GM21526 (cell line): ENCODE results near the gene PCDHA6.
"Not testable (repeated sequence)": the region's sequence is repeated elsewhere in the genome, so short reads cannot be mapped to it uniquely, and the experiment has no call there.

Experiments
- ATAC-seq: cut with Tn5 transposase; IDR thresholded peaks from one replicate; pipeline ENCODE4 v1.9.1; 2021; ENCODE audit warnings: moderate library complexity; ENCODE audit not compliant: unreplicated experiment, low FRiP score

Gene PCDHA6

DNA sequence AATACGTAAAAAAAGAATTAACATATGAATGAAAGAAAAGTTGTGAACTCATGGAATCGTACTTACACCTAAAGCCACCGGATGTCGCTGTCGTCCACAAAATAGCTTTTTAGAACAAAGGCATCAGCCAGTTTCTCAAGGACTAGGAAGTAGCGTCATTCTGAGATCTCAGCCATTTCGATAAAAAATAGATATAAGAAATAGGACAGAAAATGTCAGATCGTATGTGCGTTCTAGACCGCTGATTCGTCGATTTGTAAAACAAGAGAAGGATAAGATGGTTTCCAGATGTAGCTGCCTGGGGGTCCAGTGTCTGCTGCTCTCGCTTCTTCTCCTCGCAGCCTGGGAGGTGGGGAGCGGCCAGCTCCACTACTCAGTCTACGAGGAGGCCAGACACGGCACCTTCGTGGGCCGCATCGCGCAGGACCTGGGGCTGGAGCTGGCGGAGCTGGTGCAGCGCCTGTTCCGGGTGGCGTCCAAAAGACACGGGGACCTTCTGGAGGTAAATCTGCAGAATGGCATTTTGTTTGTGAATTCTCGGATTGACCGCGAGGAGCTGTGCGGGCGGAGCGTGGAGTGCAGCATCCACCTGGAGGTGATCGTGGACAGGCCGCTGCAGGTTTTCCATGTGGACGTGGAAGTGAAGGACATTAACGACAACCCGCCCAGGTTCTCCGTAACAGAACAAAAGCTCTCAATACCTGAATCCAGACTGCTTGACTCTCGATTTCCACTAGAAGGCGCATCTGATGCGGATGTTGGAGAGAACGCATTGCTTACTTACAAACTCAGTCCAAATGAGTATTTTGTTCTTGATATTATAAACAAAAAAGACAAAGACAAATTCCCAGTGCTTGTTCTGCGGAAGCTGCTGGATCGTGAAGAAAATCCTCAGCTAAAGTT, 28.3 kb downstream of the PCDHA6 start, which contains the start of gene PCDHA10:
Gene PCDHA10, plus strand, starts transcription at position 126 of the 903 bp plus-strand sequence. Its CDS starts 152 bp downstream, at position 278.
- no peak for ATAC-seq

DNA sequence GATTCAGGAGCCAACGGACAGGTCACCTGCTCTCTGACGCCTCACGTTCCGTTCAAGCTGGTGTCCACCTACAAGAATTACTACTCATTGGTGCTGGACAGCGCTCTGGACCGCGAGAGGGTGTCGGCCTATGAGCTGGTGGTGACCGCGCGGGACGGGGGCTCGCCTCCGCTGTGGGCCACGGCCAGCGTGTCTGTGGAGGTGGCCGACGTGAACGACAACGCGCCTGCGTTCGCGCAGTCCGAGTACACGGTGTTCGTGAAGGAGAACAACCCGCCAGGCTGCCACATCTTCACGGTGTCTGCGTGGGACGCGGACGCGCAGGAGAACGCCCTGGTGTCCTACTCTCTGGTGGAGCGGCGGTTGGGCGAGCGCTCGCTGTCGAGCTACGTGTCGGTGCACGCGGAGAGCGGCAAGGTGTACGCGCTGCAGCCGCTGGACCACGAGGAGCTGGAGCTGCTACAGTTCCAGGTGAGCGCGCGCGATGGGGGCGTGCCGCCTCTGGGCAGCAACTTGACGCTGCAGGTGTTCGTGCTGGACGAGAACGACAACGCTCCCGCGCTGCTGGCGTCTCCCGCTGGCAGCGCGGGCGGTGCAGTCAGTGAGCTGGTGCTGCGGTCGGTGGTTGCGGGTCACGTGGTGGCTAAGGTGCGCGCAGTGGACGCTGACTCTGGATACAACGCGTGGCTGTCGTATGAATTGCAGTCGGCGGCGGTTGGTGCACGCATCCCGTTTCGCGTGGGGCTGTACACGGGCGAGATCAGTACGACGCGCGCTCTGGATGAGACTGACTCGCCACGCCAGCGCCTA, 29.6 kb downstream of the PCDHA6 start:
- ATAC-seq, result no peak

DNA sequence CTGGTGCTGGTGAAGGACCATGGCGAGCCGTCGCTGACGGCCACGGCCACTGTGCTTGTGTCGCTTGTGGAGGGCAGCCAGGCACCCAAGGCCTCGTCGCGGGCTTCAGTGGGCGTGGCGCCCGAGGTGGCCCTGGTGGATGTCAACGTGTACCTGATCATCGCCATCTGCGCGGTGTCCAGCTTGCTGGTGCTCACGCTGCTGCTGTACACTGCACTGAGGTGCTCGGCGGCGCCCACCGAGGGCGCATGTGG, 30.2 kb downstream of the PCDHA6 start:
- ATAC-seq, result no peak

DNA sequence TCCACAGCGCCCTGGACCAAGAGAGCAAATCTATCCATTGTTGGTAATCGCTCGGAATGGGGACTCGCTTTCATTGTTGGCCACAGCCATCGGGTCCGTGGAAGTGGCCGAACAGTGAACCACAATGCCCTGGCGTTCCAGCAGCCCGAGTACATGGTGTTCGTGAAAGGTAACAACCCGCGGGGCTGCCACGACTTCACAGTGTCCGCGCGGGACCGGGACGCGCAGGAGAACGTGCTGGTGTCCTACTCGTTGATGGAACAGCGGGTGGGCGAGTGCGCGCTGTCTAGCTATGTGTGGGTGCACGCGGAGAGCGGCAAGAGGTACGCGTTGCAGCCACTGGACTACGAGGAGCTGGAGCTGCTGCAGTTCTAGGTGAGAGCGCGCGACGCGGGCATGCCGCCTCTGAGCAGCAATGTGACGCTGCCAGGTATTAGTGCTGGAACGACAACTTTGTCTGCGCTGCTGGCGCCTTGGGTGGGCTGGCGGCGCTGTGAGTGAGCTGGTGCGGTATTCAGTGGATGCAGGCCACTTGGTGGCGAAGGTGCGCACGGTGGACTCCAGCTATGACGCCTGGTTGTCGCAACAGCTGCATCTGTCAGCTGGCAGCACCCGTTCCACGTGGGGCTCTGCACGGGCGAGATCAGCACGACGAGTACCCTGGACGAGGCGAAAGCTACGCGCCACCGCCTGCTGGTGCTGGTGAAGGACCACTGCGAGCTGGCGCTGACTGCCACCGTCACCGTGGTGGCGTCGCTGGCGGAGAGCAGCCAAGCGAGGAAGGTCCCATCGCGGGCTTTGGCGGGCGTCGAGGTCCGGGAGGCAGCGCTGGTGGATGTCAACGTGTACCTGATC, 34.9 kb downstream of the PCDHA6 start:
- ATAC-seq, result no peak

DNA sequence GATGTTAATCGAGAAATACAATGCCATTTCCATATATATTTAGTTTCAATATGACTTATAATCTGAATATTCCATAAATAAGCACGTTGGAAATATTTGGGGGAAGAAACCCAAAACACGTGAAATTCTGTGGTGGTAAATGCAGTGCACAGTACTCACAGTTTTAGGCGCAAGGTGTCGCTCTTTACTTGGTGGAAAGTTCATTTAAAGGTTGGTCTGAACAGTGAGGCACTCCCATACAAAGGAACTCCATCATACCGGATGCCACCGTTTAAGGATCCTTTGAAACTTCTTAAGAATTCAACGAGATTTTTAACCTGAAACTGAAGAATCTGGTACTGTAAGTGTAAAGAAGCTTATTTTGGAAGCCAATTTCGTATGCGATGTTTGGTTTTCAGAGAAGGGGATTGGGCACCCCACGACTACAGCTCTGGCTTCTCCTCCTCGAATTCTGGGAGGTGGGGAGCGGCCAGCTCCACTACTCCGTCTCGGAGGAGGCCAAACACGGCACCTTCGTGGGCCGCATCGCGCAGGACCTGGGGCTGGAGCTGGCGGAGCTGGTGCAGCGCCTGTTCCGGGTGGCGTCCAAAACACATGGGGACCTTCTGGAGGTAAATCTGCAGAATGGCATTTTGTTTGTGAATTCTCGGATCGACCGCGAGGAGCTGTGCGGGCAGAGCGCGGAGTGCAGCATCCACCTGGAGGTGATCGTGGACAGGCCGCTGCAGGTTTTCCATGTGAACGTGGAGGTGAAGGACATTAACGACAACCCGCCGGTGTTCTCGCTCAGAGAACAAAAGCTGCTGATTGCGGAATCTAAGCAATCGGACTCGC, 41.2 kb downstream of the PCDHA6 start, which contains the start of gene PCDHA11:
Gene PCDHA11, plus strand, starts transcription at position 237 of the 834 bp plus-strand sequence. Its CDS starts 147 bp downstream, at position 384.
- no peak for ATAC-seq

DNA sequence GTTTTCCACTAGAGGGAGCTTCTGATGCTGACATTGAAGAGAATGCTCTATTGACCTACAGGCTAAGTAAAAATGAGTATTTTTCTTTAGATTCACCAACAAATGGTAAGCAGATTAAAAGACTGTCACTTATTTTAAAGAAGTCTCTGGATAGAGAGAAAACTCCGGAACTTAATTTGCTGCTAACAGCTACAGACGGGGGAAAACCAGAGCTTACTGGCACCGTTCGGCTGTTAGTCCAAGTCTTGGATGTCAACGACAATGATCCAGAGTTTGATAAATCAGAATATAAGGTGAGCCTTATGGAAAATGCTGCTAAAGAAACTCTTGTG, 41.8 kb downstream of the PCDHA6 start:
- ATAC-seq, result no peak

DNA sequence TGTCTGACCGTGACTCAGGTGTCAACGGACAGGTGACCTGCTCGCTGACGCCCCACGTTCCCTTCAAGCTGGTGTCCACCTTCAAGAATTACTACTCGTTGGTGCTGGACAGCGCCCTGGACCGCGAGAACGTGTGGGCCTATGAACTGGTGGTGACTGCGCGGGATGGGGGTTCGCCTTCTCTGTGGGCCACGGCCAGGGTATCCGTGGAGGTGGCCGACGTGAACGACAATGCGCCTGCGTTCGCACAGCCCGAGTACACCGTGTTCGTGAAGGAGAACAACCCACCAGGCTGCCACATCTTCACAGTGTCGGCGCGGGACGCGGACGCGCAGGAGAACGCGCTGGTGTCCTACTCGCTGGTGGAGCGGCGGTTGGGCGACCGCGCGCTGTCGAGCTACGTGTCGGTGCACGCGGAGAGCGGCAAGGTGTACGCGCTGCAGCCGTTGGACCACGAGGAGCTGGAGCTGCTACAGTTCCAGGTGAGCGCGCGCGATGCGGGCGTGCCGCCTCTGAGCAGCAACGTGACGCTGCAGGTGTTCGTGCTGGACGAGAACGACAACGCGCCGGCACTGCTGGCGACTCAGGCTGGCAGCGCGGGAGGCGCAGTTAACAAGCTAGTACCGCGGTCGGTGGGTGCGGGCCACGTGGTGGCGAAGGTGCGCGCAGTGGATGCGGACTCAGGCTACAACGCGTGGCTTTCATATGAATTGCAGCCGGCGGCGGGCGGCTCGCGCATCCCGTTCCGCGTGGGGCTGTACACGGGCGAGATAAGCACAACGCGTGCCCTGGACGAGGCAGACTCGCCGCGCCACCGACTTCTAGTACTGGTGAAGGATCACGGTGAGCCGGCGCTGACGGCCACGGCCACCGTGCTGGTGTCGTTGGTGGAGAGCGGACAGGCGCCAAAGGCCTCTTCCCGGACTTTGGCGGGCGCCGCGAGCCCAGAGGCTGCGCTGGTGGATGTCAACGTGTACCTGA, 42.8 kb downstream of the PCDHA6 start:
- ATAC-seq, result no peak

DNA sequence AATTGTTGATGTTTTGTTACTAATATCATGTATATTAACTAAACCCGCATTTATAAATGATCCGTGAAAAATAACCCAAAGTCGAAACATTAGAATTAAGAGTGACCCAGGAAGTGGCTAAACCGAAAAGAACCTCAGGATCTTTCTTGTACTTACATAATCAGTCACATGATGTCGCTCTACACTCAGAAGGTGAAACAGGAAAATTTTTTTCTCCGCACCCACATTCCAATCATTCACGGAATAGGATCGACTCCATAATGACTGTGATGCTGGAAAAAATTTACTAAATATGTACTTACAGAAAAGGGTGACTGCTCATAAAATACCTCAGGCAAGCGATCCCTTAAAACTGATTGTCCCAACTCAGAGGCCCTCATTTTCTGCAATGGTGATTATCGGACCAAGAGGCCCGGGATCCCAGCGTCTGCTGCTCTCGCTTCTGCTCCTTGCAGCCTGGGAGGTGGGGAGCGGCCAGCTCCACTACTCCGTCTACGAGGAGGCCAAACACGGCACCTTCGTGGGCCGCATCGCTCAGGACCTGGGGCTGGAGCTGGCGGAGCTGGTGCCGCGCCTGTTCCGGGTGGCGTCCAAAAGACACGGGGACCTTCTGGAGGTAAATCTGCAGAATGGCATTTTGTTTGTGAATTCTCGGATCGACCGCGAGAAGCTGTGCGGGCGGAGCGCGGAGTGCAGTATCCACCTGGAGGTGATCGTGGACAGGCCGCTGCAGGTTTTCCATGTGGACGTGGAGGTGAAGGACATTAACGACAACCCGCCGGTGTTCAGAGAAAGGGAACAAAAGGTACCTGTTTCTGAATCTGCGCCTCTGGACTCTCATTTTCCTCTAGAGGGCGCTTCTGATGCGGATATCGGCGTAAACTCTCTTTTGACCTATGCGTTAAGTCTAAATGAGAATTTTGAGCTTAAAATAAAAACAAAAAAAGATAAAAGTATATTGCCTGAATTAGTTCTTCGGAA, 47.6 kb downstream of the PCDHA6 start, which contains the start of gene PCDHA12:
Gene PCDHA12, plus strand, starts transcription at position 224 of the 981 bp plus-strand sequence. Its CDS starts 165 bp downstream, at position 389.
- ATAC-seq, result no peak

DNA sequence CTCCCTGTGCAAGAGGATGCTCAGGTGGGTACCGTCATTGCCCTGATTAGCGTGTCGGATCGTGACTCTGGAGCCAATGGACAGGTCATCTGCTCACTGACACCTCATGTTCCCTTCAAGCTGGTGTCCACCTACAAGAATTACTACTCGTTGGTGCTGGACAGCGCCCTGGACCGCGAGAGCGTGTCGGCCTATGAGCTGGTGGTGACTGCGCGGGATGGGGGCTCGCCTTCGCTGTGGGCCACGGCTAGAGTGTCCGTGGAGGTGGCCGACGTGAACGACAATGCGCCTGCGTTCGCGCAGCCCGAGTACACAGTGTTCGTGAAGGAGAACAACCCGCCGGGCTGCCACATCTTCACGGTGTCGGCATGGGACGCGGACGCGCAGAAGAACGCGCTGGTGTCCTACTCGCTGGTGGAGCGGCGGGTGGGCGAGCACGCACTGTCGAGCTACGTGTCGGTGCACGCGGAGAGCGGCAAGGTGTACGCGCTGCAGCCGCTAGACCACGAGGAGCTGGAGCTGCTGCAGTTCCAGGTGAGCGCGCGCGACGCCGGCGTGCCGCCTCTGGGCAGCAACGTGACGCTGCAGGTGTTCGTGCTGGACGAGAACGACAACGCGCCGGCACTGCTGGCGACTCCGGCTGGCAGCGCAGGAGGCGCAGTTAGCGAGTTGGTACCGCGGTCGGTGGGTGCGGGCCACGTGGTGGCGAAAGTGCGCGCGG, 48.9 kb downstream of the PCDHA6 start:
- ATAC-seq, result not testable (repeated sequence)

DNA sequence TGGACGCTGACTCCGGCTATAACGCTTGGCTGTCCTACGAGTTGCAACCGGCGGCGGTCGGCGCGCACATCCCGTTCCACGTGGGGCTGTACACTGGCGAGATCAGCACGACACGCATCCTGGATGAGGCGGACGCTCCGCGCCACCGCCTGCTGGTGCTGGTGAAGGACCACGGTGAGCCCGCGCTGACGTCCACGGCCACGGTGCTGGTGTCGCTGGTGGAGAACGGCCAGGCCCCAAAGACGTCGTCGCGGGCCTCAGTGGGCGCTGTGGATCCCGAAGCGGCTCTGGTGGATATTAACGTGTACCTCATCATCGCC, 49.5 kb downstream of the PCDHA6 start:
- no peak for ATAC-seq
